ENCODE results near the gene VTCN1.
"Not testable (repeated sequence)": the region's sequence is repeated elsewhere in the genome, so short reads cannot be mapped to it uniquely, and the experiment has no call there.

The VTCN1 gene

DNA sequence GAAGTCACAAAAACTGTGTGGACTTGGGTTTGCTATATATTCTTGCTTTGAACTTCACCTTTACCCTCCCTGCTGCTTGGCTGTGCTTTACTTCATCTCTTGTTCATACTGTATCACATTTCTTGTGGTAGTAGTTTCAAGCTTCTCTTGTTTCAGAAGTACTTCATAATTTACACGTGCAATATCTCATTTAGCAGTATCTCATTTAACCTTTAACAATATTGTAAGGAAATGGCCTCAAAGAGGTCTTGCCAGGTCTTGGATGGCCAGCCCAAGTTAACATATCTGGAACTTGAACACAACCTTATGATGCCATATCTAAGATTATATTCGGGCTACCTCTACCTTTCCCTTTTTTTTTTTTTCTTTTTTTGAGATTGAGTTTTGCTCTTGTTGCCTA, 87.5 kb downstream of the VTCN1 start:
- DNase-seq (ENCODE audit: low spot score), result no peak

DNA sequence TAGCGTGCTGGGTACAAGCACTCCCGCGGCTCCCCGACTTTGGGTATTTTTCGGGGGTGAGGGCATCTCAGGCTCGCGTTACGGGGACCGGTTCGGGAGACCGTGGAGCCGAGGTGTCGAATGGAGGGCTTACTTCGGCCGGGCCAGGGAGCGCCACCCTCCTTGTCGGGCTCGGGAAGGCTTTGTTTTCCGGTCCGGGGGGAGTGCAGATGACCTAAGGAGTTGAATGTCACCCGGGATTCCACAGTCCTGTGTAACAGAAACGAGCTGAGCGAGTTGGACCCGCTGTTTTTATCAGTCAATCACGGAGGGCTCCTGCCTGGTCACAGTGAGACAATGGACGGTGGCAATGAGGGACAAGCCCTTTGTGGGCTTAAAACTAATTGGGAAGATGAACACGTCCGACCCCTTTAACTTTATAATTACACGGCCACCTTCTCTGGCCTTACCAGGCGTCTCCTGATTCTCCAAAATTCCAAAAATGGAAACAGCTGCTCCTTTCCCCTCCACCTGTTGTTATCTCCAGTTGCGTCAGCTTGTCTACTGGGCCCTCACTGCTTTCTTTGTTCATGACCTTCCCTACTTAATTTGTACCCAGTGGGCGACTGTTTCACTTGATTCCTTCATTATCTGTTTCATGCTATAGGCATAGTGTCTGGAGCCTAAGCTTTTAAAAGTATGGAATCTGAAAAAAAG, 88.2 kb downstream of the VTCN1 start:
- DNase-seq (ENCODE audit: low spot score), result no peak

DNA sequence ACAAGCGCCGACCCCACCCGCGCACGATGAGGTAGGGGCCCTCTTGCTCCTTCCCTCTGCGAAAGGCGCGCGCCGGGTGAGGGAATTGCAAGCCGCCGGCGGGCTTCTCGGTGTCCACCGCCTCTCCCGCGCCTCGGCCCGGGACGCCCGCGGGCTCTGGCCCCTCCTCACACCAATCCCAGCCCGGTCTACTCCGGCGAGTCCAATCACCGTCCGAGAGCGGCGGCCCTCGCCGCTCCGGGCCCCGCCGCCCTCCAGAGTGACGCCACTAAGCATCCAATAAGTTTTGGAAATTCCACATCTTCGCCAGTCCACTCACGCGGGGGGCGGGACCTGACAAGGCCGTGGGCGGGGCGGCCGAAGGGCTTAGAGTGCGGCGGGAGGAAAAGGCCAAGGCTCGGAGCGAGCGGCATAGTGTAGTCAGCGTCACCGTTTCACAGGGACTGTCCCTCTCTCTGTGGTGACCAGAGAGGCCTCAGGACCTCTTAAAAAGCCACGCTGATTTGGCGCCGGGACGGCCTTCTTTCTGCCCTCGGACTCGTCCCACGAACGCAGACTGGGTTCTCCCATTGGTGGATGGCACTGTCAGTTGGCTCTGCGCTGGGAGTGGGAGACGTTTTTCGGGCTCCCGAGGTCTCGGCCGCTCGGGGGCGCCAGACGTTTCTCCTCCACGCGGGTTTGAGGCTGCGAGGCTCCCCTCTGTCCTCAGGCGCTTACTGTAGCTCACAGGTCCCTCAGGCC, 89.0 kb downstream of the VTCN1 start, which contains the start of gene TRIM45:
Gene TRIM45, minus strand, starts transcription at position 161 of the 741 bp plus-strand sequence. CDS start 548 bp downstream, outside the sequence.
- peak; percentile 98 for DNase-seq (ENCODE audit: low spot score)

DNA sequence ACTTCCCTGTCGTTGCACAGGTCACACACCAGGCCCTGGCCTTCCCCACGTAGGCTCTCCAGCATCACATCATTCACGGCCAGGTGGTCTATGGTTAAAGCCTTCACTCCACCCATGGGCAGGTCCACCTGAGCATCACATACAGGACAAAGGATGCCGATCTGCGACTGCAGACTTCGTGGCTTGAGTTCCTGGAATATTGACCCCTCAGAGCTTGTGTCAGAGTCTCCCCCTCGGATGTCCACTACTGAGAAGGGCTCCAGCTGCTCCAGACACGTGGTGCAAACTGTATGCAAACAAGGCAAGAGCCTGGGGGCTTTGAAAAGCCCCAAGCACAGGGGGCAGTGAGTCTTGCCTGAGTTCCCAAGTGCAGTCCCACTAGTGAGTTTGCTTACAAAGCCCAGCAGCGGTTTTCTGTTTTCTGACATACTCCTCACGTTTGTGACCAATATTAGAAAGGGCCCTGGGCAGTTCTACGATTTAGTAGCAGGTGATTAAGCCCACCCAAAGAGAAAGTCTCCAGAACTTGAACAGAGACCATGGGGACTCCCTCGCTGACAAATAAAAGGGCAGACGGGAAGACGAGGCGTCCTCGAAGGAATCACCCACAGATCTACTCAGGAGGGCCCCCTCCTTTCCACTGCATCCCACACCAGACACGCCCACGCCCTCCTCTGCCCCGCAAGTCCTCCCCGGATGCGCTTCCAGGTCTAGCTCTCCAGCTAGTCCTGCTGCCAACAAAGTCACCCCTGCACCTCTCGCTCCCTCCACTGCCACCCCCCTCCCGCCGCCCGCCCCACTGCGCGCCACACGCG, 89.7 kb downstream of the VTCN1 start:
- no peak for DNase-seq (ENCODE audit: low spot score)

- DNase-seq (ENCODE audit: low spot score), result not testable (repeated sequence)
These were observed 91.6 kb downstream of the VTCN1 start for GRCh38 chr1:117119144-117119543.

GRCh38 chr1:117118137-117118536, 92.6 kb downstream of the VTCN1 start:
- DNase-seq (ENCODE audit: low spot score), result no peak

GRCh38 chr1:117117697-117118096, 93.0 kb downstream of the VTCN1 start:
- DNase-seq (ENCODE audit: low spot score), result no peak

DNA sequence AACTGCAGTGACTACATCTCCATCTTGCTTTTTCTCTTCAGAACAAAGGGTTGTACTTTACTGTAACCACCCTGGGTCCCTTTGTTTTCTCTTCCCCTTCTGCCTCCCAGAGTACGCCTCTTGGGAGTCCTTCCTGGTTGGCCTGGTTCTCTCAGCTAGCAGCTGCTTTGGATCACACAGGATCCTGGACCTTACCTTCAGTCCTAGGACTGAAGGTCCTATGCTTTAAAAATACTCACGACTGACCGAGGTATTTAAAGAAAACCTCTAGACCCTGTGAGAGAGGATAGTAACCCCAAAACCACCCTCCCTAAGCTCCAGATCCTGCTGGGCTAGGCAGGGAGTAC, 94.0 kb downstream of the VTCN1 start:
- no peak for DNase-seq (ENCODE audit: low spot score)

DNA sequence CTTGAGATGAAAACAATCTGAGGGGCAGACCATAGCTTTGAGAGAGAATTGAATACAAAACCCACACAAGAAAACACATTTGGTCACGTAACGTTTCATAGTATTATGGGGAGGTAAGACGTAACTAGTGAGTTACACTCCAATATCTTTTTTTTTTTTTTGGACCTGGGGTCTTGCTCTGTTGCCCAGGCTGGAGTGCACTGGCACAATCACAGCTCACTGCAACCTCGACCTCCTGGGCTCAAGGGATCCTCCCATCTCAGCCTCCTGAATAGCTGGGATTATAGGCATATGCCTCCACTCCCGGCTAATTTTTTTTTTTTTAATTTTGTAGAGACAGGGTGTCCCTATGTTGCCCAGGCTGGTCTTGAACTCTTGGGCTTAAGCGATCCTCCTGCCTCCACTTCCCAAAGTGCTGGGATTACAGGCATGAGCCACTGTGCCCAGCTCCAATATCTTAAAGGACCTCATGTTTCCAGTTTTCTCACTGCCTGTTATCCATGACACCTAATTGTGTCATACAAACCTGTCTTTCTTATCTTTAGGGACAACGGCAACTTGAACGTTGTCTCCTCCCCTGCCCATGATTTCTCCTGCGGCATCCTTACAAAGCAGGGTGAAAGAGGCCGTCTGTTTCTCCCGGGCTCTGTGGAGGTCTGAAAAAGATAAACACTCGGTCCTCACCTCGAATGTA, 94.5 kb downstream of the VTCN1 start:
- DNase-seq (ENCODE audit: low spot score), result no peak

DNA sequence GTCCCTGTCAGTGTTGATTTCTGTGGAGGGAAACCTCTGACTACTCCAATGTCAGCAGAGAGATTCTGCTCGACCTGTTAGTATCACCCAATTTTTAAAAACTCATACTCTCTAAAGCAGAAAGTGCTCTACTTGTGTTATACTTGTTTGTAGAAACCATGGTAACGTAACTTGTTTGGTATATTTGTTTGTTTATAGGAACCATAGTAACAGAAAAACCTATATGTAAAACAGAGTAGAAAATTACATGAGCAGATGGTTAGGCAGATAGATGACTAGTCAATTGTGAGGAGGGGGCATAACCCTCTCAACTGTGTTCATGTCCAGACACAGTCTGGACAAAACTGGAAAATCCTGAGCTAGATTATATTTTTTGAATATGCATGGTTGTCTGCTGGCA, 95.8 kb downstream of the VTCN1 start:
- no peak for DNase-seq (ENCODE audit: low spot score)

DNA sequence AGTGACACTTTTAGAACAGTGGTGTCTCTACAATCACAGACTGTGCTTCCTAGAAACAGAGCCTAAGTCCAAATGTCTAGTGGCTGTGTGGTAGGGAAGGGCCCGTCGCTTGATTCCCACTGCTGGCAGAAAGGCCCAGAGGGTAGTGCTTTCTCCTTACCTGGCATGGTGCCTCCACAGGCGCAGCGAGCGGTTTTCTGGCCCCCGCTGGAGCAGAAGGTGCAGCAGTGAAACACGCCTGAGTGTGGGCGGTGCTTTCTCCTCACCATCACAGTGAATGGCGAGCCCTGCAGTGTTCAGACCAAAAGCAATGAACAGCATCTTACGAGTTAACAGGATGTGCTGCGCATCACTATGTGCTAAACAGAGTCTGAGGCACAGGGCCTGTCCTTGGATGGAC, 97.5 kb downstream of the VTCN1 start:
- DNase-seq (ENCODE audit: low spot score), result no peak

DNA sequence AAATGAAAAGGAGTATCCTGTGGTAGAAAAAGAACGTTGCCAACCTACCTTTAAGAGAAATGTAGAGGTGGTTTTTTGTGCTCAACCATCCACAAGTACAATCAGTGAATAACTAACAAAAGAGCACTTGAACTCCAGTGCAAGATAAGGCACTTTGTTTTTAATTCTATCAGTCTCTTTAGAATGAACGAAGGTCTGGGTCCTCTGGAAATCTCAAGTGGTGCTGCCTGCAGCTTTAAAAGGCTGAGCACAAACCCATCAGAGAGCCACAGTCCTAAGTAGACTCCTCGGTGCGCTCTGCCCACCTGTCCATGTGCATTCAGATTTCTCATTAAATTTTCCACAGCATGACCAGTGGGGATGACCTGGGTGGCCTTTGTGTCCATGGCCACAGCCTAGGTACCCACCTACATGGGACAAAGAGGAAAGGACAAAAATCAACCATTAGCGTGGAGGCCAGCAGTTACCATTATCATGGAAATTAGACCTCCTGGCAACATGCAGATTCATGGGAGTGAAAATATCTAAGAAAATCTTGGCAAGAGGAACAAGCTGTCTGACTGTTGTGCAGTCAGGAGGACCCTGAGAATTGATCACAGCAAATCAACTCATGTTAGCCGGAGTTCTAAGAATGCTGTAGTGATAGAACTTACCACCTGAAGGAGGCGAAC, 98.5 kb downstream of the VTCN1 start:
- no peak for DNase-seq (ENCODE audit: low spot score)

- DNase-seq (ENCODE audit: low spot score), result no peak
These were observed 100.0 kb downstream of the VTCN1 start for GRCh38 chr1:117110774-117111173.

DNA sequence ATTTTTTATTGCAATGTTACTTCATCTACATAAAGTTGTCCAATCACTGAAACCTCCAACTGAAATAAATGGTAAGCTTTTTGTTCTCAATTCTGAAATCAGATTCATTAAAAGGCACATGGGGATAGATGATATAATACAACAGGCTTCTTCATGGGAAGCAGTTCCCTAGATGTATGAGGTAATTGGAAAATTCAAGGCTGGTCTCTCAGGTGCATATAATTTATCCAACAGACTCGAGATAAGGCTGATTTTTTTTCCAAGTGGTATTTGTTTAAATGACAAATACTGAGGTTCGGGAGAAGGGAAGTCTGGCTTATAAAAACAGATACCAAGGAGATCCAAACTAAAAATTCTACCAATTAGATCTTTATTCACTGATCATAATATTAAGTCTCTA, 103.4 kb downstream of the VTCN1 start:
- DNase-seq (ENCODE audit: low spot score), result no peak

- no peak for DNase-seq (ENCODE audit: low spot score)
These were observed 104.2 kb downstream of the VTCN1 start for GRCh38 chr1:117106478-117106877.

DNA sequence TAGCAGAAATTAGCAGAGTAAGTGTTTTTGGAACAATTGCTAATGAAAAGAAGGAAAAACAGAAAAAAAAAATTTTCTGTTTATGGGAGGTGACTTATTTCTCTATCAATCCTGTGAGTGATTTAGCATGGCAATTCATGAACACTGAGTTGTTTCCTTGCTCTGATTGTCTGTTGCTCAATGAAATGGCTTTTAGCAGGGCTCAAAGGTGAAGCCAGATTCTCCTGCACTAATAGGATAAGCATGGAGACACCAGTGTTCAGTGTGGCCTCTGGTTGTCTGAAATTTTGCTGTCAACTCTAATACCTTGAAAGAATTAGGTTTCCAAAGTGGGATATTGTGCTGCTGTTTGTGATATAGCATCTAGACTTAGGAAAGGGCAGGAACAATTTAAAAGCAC, 105.0 kb downstream of the VTCN1 start:
- DNase-seq (ENCODE audit: low spot score), result no peak

DNA sequence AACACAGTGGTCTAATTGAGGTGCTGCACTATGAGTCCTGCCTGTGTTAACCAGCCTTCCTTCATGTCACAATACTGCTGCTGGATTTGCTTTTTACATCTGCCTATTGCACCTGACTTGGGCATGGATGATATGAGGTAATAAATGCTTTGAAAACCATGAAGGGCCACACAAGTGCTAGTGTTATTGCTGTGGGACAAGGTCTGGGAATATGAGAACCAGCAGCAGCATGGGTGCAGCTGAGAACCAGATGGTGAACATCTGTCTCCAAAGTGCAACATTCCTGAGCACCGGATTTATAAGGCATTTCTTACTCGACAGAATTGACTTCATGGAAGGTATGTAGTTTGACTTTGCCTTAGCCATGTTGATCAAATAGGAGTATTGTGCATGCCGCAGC, 105.7 kb downstream of the VTCN1 start:
- DNase-seq (ENCODE audit: low spot score), result no peak

DNA sequence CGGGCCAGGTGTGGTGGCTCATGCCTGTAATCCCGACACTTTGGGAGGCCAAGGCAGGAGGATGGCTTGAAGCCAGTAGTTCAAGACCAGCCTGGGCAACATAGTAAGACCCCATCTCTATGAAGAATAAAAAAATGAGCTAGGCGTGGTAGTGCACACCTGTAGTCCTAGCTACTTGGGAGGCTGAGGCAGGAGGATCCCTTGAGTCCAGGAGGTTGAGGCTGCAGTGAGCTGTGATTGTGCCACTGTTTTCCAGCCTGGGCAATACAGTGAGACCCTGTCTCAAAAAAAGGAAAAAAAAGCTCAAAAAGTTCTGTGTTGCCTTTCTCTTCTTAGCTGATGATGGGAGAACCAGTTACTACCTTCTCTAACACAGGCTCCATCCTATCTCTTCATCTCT, 108.9 kb downstream of the VTCN1 start:
- not testable (repeated sequence) for DNase-seq (ENCODE audit: low spot score)

GRCh38 chr1:117101334-117101733, 109.4 kb downstream of the VTCN1 start:
- DNase-seq (ENCODE audit: low spot score), result no peak

DNA sequence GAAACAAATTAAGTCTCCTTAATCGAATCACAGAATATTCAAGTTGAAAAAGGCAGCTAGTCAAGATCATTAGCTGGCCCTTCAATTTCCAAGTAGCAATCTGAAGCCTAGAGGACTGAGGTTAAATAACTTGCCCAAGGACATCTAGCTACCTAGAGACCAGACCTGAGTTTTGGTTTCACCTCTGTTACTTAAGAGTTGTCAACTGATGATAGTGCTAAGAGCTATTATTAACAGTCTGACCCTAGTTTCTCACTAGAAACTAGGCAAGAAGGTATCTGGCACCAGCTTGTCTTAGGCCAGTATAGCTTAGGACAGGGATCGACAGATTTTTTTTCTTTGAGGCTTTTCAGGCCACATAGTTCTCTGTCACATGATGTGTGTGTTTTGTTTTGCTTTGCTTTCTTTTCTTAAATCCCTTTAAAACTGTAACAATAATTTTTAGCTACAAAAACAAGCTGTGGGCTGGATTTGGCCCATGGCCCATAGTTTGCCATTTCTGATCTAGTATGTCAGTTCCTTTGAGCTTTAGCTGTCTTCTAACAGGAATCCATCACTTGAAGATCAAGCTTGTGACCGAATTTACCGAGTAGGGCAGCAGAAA, 112.3 kb downstream of the VTCN1 start:
- no peak for DNase-seq (ENCODE audit: low spot score)

- no peak for DNase-seq (ENCODE audit: low spot score)
These were observed 113.3 kb downstream of the VTCN1 start for GRCh38 chr1:117097443-117097842.
